Left colon (tissue), 2 donors: ENCODE results near the gene LILRB3. TPM values are rescaled to one million over a fixed set of nuclear protein-coding genes. Genes with fewer than 3 reads are reported as not detected.
"Not testable (repeated sequence)": the region's sequence is repeated elsewhere in the genome, so short reads cannot be mapped to it uniquely, and the experiment has no call there.

ENCODE experiments used
- ATAC-seq: fragments of 200-7000 bp; cut with Tn5 transposase; one replicate; pipeline ENCODE4 v1.9.1; 2020; ENCODE audit warnings: mild to moderate bottlenecking, moderate library complexity
- DNase-seq, 2 donors: peaks; one replicate each; pipeline ENCODE4 v3.0.0-alpha.2; 2020
- intact Hi-C, 2 donors: fragments of 100-400 bp; cut with DNase I in 1 of 2; cut with micrococcal nuclease in 1 of 2; formaldehyde crosslinking; loops; one replicate each; pipeline versions ENCODE4 v1.11.2 to v1.14.0; 2022; cut with DNase I, micrococcal nuclease
- long read RNA-seq: library from polyadenylated mRNA; unstranded; transcript quantifications from one replicate; pipeline ENCODE4 v2.0.0, GENCODE V29; 2021
- total RNA-seq, 2 donors: library from RNA; stranded (reverse); fragmentation: NEBNext Ultra II Directional; extraction: Animal tissue kit (Norgen Biotek cat#: 25700); gene quantifications; one replicate each; pipeline ENCODE4 v1.2.1, GENCODE V29; 2021
- donor health status: DM: no; HTN: no; CAD: no.
- donor health status: DM: yes; HTN: yes; CAD: no.

The LILRB3 gene
- 1 to 10 TPM; 2.0 to 3.5 TPM for total RNA-seq
- long read RNA-seq, partial matches to known transcripts, result 0 of 3 reads
- long read RNA-seq, other reads (novel, unspliced or antisense), result 3 of 3 reads

- ATAC-seq, result peak; percentile 39
- intact Hi-C loops, result loop anchor here in 1 of 2 donors (2.0 kb wide), 1 partner anchor 22 kb away; no protein-coding TSS in a partner anchor
- not testable (repeated sequence) for DNase-seq
Observed at GRCh38 chr19:54222474-54223276, at the start of gene LILRB3. Gene LILRB3 (minus strand): TSS chr19:54223007. CDS start chr19:54222976, 31 bp downstream.

- ATAC-seq, DNase-seq, intact Hi-C loops: not testable (repeated sequence)
Observed at GRCh38 chr19:54272181-54272580, 49.4 kb upstream of the LILRB3 start.

DNA sequence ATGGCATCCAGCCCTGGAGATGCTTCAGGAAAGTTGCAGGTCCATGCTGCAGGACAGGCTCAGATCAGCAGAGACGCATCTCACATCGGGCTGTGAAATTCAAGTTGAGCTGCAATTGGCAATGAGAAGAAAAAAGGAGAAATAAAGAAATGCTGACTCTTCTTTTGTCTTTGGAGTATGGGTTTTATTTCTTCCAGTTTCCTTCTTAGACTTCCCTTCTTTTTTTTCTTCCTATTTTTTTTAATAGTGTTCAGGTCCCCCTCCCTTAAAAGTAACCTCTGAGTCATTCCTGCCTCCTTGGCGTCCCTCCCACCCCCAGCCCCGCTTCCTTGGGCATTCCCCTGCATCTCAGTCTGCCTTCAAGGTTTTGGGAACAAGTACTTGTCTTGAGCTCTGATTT is 48.8 kb upstream of the LILRB3 start:
- ATAC-seq, intact Hi-C loops, DNase-seq: not testable (repeated sequence)

DNA sequence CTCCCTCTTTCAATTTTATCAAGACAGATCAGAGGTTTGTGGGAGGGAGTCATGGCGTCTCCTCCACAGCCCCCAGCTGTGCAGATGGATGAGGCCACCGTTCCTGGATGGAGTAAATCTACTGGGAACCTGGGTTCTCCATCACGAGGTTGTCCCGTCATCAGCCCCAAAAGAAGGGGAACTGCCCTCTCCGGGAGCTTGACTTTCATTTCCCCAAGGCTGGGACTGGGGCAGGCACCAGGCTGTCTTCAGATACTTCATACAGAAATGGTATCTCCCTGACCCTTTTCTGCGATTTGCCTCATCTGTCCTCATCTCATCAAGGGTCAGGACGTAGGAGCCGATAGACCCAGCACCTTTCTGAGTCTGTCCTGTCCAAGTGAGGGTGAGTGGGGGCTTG is 48.3 kb upstream of the LILRB3 start:
- DNase-seq (no peak), ATAC-seq (no peak)
- intact Hi-C loops, result no loop called here

DNA sequence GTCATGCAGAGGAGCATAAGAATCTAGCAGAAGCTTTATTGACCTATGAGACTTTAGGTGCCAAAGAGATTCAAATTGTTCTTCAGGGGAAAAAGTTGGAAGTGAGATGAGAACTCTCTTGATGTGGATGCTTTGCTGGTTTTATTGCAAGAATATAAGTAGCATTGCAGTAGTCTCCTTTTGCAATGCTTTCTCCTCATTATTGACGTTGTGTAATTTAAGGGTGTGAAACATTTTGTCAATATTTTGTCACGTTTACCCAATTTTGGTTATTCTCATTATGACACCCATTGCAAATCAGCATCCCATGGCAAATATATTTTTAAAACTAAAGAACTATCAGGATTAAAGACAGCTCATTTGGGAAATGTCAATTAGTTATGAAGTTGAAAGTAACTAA is 46.1 kb upstream of the LILRB3 start:
- intact Hi-C loops, result no loop called here
- no peak for DNase-seq
- ATAC-seq, result no peak

DNA sequence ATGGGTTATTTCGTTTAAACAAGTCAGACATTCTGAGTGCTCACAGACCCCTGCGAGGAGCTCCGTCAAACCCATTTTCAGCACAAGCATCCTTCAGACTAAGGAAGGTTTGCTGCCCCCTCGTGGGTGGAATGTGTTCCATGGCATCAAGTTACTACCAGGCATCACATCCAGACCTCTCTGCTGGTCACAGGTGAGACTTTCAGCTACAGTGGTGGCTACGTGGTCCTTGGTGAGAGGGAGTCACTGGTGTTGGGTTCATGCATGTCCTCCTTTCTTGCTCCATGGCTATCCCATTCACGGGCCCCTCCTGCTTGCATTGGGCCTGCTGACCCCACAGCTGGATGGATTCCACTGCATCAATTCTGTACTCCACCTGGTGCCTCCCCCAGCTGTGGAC is 43.3 kb upstream of the LILRB3 start:
- ATAC-seq (peak; percentile 71), DNase-seq (peak in 1 of 2 donors; percentile 88)
- intact Hi-C loops, result no loop called here

GRCh38 chr19:54262470-54262869 is 39.7 kb upstream of the LILRB3 start:
- intact Hi-C loops, result no loop called here
- DNase-seq (no peak), ATAC-seq (no peak)

DNA sequence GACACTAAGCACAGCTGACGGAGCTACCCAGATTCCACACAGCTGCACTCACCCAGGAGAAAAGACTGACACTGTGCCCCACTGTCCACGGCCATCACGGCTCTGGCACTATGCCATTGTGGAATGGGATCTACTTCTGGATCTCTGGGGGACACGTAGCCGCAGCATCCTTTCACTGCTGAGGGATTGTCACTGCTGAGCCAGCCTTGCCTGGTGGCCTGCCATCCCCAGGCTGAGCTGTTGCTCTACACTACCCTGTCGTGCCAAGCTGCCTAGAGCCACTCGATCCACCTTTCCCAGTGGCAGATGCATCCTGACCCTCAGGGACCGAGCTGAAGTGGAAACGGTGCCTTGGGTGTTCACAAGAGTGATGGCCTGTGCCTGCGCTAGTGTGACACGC is 39.3 kb upstream of the LILRB3 start:
- DNase-seq, result no peak
- no peak for ATAC-seq
- intact Hi-C loops, result no loop called here

- no peak for ATAC-seq
- DNase-seq, result no peak
- intact Hi-C loops, result no loop called here
Observed at GRCh38 chr19:54257116-54257480, 34.3 kb upstream of the LILRB3 start, which contains the start of gene LILRB5. Gene LILRB5 (minus strand): TSS chr19:54257273. CDS start chr19:54257193, 80 bp downstream.

- intact Hi-C loops, result no loop called here
- ATAC-seq (no peak), DNase-seq (no peak)
Observed at GRCh38 chr19:54256250-54257115, 33.7 kb upstream of the LILRB3 start.

DNA sequence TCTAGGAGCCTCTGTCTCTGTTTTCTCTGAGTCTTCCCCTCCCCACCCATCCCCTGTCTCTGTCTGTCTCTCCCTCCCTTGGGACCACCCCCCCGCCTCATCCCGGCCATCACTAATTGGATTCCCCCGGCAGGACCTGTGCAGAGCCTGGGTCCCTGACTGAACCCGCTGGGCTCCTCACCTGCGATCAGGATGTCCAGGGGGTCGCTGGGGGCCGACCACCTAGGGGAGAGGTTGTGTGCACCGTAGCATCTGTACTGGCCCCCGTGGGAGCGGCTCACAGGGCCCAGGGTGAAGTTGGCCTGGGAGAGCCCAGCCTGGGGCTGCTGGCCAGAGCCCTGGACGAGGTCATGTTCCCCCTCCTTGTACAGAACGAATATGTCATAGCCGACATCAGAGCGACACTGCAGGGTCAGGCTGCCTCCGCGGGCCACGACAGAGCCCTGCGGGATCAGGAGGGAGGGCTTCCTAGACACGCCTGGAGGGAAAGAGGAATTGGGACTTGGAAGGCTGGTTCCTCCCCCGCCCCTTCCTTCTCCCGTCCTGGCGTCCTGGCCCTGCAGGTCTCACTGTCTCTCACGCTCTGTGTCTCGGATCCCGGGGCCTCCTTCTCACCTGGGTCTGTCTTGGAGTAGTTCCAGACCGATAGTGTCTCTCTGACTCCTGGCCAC is 32.4 kb upstream of the LILRB3 start:
- ATAC-seq (no peak), DNase-seq (no peak)
- intact Hi-C loops, result no loop called here

- ATAC-seq, result no peak
- no peak for DNase-seq
- intact Hi-C loops, result no loop called here
Observed at GRCh38 chr19:54254195-54254906, 31.5 kb upstream of the LILRB3 start.

DNA sequence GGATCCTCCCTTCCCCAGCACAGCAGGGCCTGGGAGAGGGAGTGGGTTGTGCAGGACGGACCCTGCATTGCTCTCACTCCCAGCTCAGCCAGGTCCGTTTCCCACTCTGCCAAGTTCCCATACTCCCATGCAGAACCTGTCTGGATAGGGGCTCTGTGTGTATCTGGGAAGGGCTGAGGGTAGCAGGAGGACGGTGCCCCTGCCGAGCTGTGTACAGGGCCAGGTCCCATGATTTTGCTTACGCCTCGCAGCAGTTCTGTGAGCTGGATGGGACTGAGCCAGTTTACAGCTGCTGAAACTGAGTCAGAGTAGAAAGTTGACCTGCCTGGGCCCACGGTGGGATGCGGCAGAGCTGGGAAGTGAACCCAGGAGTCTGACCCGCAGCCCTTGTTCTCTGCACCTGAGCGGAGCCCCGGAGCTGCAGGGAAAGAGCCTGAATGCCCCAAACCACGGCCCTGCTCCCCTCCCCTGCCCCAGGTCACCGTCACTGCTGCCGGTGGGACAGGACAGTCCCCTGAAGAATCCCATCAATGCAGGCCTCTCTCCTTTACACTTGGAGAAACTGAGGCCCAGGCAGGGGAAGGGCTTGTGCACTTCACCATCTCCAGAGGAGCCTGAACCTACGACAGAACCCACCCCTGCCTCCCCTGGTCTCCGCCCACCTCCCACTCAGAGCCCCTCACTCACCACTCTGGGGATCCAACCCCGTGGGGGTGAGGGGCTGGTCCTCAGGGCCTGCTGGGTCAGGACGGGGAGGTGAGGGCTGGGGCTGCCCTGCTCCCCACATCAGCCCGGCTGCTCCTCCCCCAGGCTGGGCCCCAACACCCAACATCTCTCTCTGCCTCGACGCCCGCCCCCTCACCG is 30.8 kb upstream of the LILRB3 start:
- intact Hi-C loops, result no loop called here
- no peak for DNase-seq

GRCh38 chr19:54252845-54253244 is 30.0 kb upstream of the LILRB3 start:
- intact Hi-C loops, result no loop called here
- ATAC-seq, result no peak

More for the DNA sequence above, 30.8 kb upstream of the LILRB3 start:
- no peak for ATAC-seq

DNA sequence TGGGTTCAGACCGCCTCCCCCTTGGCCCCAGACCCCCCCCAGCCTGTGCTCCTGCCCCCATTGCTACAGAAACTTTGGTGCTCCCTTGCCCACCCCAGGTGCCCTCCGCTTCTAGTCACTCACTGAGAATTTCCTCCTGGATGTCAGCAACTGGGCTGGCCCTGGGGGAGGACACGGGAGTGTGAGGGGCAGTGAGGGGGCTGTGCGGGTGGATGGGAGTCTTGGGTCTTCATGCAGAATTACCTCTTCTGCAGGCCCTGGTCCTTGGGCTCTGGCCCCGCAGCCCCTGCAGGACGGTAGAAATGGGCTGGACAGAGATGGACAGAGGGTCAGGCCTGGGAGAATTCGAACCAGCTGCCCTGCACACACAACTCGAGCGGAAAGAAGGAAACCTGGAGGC is 29.4 kb upstream of the LILRB3 start:
- intact Hi-C loops, result no loop called here
- no peak for DNase-seq
- no peak for ATAC-seq

More at GRCh38 chr19:54252845-54253244, 30.0 kb upstream of the LILRB3 start:
- DNase-seq, result no peak

GRCh38 chr19:54248016-54248601 is 25.3 kb upstream of the LILRB3 start:
- no peak for DNase-seq
- intact Hi-C loops, result no loop called here
- peak; percentile 20 for ATAC-seq
